ENCODE measurements around the gene XRCC5.

XRCC5 gene

GRCh38 chr2:216243026-216243425, 133.9 kb downstream of the XRCC5 start:
- ATAC-seq = no peak
- TF ChIP-seq BACH2 (CRISPR knock-in tag; IDR thresholded peaks at IDR 0.05; ENCODE audit: borderline replicate concordance) (no peak), PPARA (CRISPR knock-in tag; IDR thresholded peaks at IDR 0.05; ENCODE audit: borderline replicate concordance) (no peak), ZNF565 (CRISPR knock-in tag; conservative IDR thresholded peaks at IDR 0.05; ENCODE audit: low read depth) (no peak), CREB5 (CRISPR knock-in tag; IDR thresholded peaks at IDR 0.05; ENCODE audit: low read depth) (no peak), CSDC2 (CRISPR knock-in tag; IDR thresholded peaks at IDR 0.05) (no peak), ZFP3 (CRISPR knock-in tag; IDR thresholded peaks at IDR 0.05) (no peak), ZC3H10 (CRISPR knock-in tag; IDR thresholded peaks at IDR 0.05) (no peak), SNAI2 (CRISPR knock-in tag; IDR thresholded peaks at IDR 0.05) (no peak), ZNF70 (CRISPR knock-in tag; IDR thresholded peaks at IDR 0.05) (no peak), POU6F1 (CRISPR knock-in tag; IDR thresholded peaks at IDR 0.05; ENCODE audit: borderline replicate concordance, low read depth) (no peak), TCF4 (CRISPR knock-in tag; IDR thresholded peaks at IDR 0.05; ENCODE audit: borderline replicate concordance) (no peak), ESRRG (CRISPR knock-in tag; IDR thresholded peaks at IDR 0.05) (no peak)

DNA sequence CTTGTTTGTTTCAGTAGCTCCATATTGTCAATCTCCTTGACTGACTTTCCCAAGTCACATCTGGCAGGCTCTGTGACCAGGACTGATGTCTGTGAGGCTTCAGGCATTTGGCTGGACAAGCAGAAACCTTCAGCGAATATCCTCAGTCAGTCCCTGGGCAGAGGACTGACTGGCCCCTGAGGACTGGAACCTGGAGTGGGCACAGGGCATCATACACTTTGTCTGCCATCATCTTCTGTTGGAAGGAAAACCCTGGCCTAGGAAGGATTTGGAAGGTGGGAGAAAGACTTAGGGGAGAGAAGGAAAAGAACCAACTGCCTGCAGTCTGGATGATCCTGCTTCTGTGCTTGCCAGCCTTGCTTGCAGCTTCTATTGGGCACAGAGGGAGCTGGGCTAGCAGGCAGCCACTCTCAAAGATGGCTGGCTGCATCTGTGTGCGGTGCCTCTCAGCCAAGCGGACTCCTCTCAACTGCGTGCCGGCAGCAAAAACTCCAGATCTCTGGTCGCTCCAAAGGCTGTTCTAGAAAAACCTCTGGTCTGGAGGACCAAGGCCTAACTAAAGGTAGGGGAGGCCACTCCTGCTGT, 136.3 kb downstream of the XRCC5 start:
- TF ChIP-seq ZFP30 (CRISPR knock-in tag; IDR thresholded peaks at IDR 0.05) (no peak), BACH2 (CRISPR knock-in tag; IDR thresholded peaks at IDR 0.05; ENCODE audit: borderline replicate concordance) (no peak), CSDC2 (CRISPR knock-in tag; IDR thresholded peaks at IDR 0.05) (no peak), ZFP3 (CRISPR knock-in tag; IDR thresholded peaks at IDR 0.05) (no peak), CREB5 (CRISPR knock-in tag; IDR thresholded peaks at IDR 0.05; ENCODE audit: low read depth) (no peak), ZNF565 (CRISPR knock-in tag; conservative IDR thresholded peaks at IDR 0.05; ENCODE audit: low read depth) (no peak), SNAI2 (CRISPR knock-in tag; IDR thresholded peaks at IDR 0.05) (no peak)
- TF ChIP-seq, protein P1, sequence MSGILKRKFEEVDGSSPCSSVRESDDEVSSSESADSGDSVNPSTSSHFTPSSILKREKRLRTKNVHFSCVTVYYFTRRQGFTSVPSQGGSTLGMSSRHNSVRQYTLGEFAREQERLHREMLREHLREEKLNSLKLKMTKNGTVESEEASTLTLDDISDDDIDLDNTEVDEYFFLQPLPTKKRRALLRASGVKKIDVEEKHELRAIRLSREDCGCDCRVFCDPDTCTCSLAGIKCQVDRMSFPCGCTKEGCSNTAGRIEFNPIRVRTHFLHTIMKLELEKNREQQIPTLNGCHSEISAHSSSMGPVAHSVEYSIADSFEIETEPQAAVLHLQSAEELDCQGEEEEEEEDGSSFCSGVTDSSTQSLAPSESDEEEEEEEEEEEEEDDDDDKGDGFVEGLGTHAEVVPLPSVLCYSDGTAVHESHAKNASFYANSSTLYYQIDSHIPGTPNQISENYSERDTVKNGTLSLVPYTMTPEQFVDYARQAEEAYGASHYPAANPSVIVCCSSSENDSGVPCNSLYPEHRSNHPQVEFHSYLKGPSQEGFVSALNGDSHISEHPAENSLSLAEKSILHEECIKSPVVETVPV (CRISPR knock-in tag; IDR thresholded peaks at IDR 0.05) = no peak
- TF ChIP-seq, protein P2, sequence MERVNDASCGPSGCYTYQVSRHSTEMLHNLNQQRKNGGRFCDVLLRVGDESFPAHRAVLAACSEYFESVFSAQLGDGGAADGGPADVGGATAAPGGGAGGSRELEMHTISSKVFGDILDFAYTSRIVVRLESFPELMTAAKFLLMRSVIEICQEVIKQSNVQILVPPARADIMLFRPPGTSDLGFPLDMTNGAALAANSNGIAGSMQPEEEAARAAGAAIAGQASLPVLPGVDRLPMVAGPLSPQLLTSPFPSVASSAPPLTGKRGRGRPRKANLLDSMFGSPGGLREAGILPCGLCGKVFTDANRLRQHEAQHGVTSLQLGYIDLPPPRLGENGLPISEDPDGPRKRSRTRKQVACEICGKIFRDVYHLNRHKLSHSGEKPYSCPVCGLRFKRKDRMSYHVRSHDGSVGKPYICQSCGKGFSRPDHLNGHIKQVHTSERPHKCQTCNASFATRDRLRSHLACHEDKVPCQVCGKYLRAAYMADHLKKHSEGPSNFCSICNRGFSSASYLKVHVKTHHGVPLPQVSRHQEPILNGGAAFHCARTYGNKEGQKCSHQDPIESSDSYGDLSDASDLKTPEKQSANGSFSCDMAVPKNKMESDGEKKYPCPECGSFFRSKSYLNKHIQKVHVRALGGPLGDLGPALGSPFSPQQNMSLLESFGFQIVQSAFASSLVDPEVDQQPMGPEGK (CRISPR knock-in tag; IDR thresholded peaks at IDR 0.05; ENCODE audit: borderline replicate concordance) = no peak

DNA sequence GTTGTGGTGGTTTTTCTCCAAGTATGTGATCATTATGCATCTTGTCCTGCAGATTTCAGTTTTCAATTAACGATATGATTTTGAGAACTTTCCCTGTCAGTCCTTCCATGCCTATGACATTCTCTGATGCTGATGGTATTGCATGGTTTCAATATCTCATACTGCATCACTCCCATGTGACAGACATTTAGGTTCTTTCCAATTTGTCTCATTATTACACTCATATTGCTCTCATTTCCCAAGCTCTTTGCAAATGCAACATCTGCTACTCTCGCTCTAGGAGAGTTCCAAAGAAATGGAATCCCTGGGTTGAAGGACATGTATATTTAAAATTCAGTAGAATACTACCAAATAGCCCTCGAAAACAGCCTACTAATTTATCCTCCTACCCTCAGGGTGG, 137.6 kb downstream of the XRCC5 start:
- ATAC-seq = no peak
- TF ChIP-seq BACH2 (CRISPR knock-in tag; IDR thresholded peaks at IDR 0.05; ENCODE audit: borderline replicate concordance) (no peak), ZNF8 (CRISPR knock-in tag; IDR thresholded peaks at IDR 0.05) (no peak), OSR1 (CRISPR knock-in tag; IDR thresholded peaks at IDR 0.05) (no peak), PPARA (CRISPR knock-in tag; IDR thresholded peaks at IDR 0.05; ENCODE audit: borderline replicate concordance) (no peak)

More for the DNA sequence above, 136.3 kb downstream of the XRCC5 start:
- no peak for ATAC-seq
